ENCODE measurements around the gene DHRS12.

Gene DHRS12

DNA sequence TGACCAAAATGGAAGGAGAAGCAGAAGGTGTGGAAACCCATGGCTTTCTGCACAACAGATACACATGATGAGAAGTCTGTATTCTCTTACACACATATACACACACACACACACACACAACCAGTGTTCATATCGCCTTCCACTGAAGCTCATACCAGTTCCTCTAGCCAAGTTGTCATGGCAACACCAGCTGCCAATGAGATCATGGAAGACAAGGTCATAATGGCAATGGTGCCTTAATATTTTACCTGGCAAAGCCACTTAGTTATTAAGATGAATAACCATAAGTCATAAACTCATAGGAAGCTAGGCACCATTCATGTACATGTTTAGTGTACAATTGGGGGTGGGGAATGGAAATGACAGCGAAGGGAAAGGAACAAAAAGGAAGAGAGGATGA is 2.6 kb upstream of the DHRS12 start:
- Histone ChIP-seq H3K36me3 (ENCODE audit: insufficient read depth, low read length) (no peaks in the 10 kb centered on the region), H4K20me1 (ENCODE audit: insufficient read depth, low read length) (no peaks in the 10 kb centered on the region), H3K9me2 (ENCODE audit: low read depth, low read length) (no peaks in the 10 kb centered on the region), H3F3A (ENCODE audit: insufficient read depth, low read length) (no peaks in the 10 kb centered on the region), H3K4me3 (ENCODE audit: low read depth, low read length, poor library complexity, severe bottlenecking) (no peak overlapping the region), H2AFZ (ENCODE audit: low read length) (no peak overlapping the region), H3K27ac (ENCODE audit: low read depth, low read length, poor library complexity, severe bottlenecking) (peak overlapping the region; percentile 70), H3K9me3 (ENCODE audit: low read length) (no peaks in the 10 kb centered on the region), H3K27me3 (ENCODE audit: insufficient read depth, low read length) (no peaks in the 10 kb centered on the region), H3K9ac (ENCODE audit: low read length) (no peak overlapping the region), H3K4me2 (ENCODE audit: low read length) (no peak overlapping the region), H3K79me2 (ENCODE audit: insufficient read depth, low read length) (no peaks in the 10 kb centered on the region), H3K4me1 (ENCODE audit: insufficient read depth, low read length, severe bottlenecking) (peaks cover 51% of the 10 kb centered on the region)
- no peak for TF ChIP-seq EZH2 (IDR thresholded peaks at IDR 0.05; ENCODE audit: borderline replicate concordance, low read length)
- no peak for TF ChIP-seq CTCF (IDR thresholded peaks at IDR 0.05; ENCODE audit: low read length)

DNA sequence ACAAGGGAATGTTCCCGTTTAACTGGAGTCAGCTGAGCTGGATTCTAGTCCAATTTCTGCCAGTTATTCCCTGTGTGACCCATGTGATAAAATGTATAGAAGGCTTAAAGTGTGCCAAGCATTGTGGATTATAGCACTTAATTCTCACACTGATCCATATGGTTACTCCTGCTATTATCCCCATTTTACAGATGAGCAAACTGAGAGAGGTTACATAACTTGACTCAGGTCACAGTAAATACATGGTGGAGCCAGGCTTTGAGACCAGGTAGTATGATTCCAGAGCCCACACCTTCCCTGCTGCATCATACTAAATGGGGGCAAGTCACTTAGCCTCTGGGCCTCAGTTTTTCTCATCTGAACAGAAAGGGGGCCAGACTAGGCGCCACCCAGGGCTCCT is 2.0 kb upstream of the DHRS12 start:
- Histone ChIP-seq H3K4me1 (ENCODE audit: insufficient read depth, low read length, severe bottlenecking) (peaks cover 48% of the 10 kb centered on the region), H3F3A (ENCODE audit: insufficient read depth, low read length) (no peaks in the 10 kb centered on the region), H3K27ac (ENCODE audit: low read depth, low read length, poor library complexity, severe bottlenecking) (peak overlapping the region; percentile 70), H4K20me1 (ENCODE audit: insufficient read depth, low read length) (no peaks in the 10 kb centered on the region), H3K4me2 (ENCODE audit: low read length) (peak overlapping the region; percentile 84; the same call in 1 of the 2 replicates), H3K27me3 (ENCODE audit: insufficient read depth, low read length) (no peaks in the 10 kb centered on the region), H3K36me3 (ENCODE audit: insufficient read depth, low read length) (no peaks in the 10 kb centered on the region), H3K9ac (ENCODE audit: low read length) (no peak overlapping the region), H2AFZ (ENCODE audit: low read length) (no peak overlapping the region), H3K9me3 (ENCODE audit: low read length) (no peaks in the 10 kb centered on the region), H3K4me3 (ENCODE audit: low read depth, low read length, poor library complexity, severe bottlenecking) (no peak overlapping the region), H3K79me2 (ENCODE audit: insufficient read depth, low read length) (no peaks in the 10 kb centered on the region), H3K9me2 (ENCODE audit: low read depth, low read length) (no peaks in the 10 kb centered on the region)
- TF ChIP-seq CTCF (IDR thresholded peaks at IDR 0.05; ENCODE audit: low read length): no peak
- TF ChIP-seq EZH2 (IDR thresholded peaks at IDR 0.05; ENCODE audit: borderline replicate concordance, low read length): no peak

DNA sequence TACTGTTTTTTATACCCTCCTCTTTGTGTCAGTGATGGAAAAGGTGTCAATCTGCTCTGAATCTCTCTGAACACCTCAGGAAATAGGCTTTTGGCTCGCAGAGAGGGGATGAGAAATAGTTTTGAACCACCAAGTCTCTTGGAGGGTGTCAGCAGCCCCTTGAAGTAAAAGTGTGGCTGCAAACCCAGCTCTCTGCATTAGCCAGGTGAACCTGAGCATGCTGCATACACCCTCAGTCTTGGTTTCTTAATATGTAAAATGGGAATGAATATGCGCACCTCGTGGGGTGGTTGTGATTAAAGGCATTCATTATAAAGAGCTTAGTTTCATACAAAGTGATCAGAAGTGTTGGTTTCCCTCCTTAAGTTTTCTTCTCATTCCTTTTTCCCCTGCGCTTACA is 1.4 kb upstream of the DHRS12 start:
- Histone ChIP-seq H2AFZ (ENCODE audit: low read length) (no peak overlapping the region), H3K36me3 (ENCODE audit: insufficient read depth, low read length) (no peaks in the 10 kb centered on the region), H3K27me3 (ENCODE audit: insufficient read depth, low read length) (no peaks in the 10 kb centered on the region), H3K9me3 (ENCODE audit: low read length) (no peaks in the 10 kb centered on the region), H3K27ac (ENCODE audit: low read depth, low read length, poor library complexity, severe bottlenecking) (peak overlapping the region; percentile 70), H3K4me2 (ENCODE audit: low read length) (peak overlapping the region; percentile 84), H3K4me3 (ENCODE audit: low read depth, low read length, poor library complexity, severe bottlenecking) (peak overlapping the region; percentile 68), H3K9me2 (ENCODE audit: low read depth, low read length) (no peaks in the 10 kb centered on the region), H4K20me1 (ENCODE audit: insufficient read depth, low read length) (no peaks in the 10 kb centered on the region), H3K9ac (ENCODE audit: low read length) (peak overlapping the region; percentile 73; the same call in 1 of the 2 replicates), H3K4me1 (ENCODE audit: insufficient read depth, low read length, severe bottlenecking) (peaks cover 51% of the 10 kb centered on the region), H3F3A (ENCODE audit: insufficient read depth, low read length) (no peaks in the 10 kb centered on the region), H3K79me2 (ENCODE audit: insufficient read depth, low read length) (no peaks in the 10 kb centered on the region)
- TF ChIP-seq EZH2 (IDR thresholded peaks at IDR 0.05; ENCODE audit: borderline replicate concordance, low read length) (no peak), CTCF (IDR thresholded peaks at IDR 0.05; ENCODE audit: low read length) (no peak)

Measured in OCI-LY1 (cell line).